Gastrocnemius medialis (tissue), 4 donors: ENCODE results near the gene ZNF516. TPM values are rescaled to one million over a fixed set of nuclear protein-coding genes. Genes with fewer than 3 reads are reported as not detected.

Experiments
- ATAC-seq, 2 donors: fragments of 150-250 bp; one replicate each; pipeline ENCODE4 v1.9.1; 2016
- DNase-seq, 2 donors: peaks; one replicate each; pipeline ENCODE4 v3.0.0-alpha.2; 2019
- H3K27ac ChIP-seq, 4 donors: fragments of 200-600 bp; sonication (generic); 1 replicate in 1 of 4; 2 replicates in 3 of 4; pipeline ENCODE4 v1.5.1; 2016 to 2018; ENCODE audit warnings: mild to moderate bottlenecking in 2 of 4, moderate library complexity in 1 of 4
- H3K27me3 ChIP-seq, 3 donors: fragments of 200-600 bp; sonication (generic) in 2 of 3; 1 replicate in 1 of 3; 2 replicates in 2 of 3; pipeline versions ENCODE4 v1.5.1 to v1.6.0; 2016 to 2019; ENCODE audit warnings: mild to moderate bottlenecking in 1 of 3, moderate library complexity in 1 of 3
- H3K36me3 ChIP-seq, 2 donors: fragments of 200-600 bp; sonication (generic) in 1 of 2; one replicate each; pipeline ENCODE4 v1.5.1; 2017 to 2018
- H3K4me1 ChIP-seq, 2 donors: fragments of 200-600 bp; sonication (generic) in 1 of 2; one replicate each; pipeline ENCODE4 v1.5.1; 2016 to 2017; ENCODE audit warnings: mild to moderate bottlenecking in 2 of 2
- H3K4me3 ChIP-seq, 4 donors: fragments of 200-600 bp; sonication (generic) in 3 of 4; 1 replicate in 1 of 4; 2 replicates in 3 of 4; pipeline ENCODE4 v1.5.1; 2016 to 2019; ENCODE audit warnings: mild to moderate bottlenecking in 2 of 4
- H3K9me3 ChIP-seq, 3 donors: fragments of 200-600 bp; sonication (generic) in 2 of 3; 1 replicate in 1 of 3; 2 replicates in 2 of 3; pipeline ENCODE4 v1.5.1; 2016 to 2019
- POLR2A ChIP-seq, 2 donors: fragments of 450-650 bp; IDR thresholded peaks; one replicate each; pipeline ENCODE4 v1.6.1; 2017; ENCODE audit warnings: antibody characterized with exemption in 2 of 2, mild to moderate bottlenecking in 2 of 2, moderate library complexity in 2 of 2
- in situ Hi-C, 4 donors: fragments of 200-750 bp; cut with MboI; loops; one replicate each; pipeline versions ENCODE4 v1.15.0 to v1.8.0; 2017; ENCODE audit warnings: low sequenced_read_pairs in 4 of 4
- intact Hi-C: fragments of 100-400 bp; cut with DNase I; formaldehyde crosslinking; loops from one replicate; pipeline ENCODE4 v1.15.1; 2023; ENCODE audit warnings: low total_unique reads
- total RNA-seq, 4 donors: library from RNA; depleted of rRNA; stranded (reverse); fragments of >200 nt; gene quantifications; one replicate each; pipeline versions ENCODE4 v1.1.0 to v1.2.3, GENCODE V29; 2016
- TF ChIP-seq, protein P1 (sequence below), 5 experiments: fragments of 450-650 bp in 3 of 5; fragments of 200-600 bp in 2 of 5; sonication (generic) in 2 of 5; IDR thresholded peaks in 4 of 5; conservative IDR thresholded peaks in 1 of 5; 1 replicate in 4 of 5; 2 replicates in 1 of 5; pipeline ENCODE4 v1.5.1; 2016 to 2019; ENCODE audit warnings: antibody characterized with exemption in 5 of 5, mild to moderate bottlenecking in 3 of 5, moderate library complexity in 3 of 5

Gene ZNF516
- total RNA-seq, 4 donors from 2014 or later = 8.4 to 19.3 (median 12.4) TPM

DNA sequence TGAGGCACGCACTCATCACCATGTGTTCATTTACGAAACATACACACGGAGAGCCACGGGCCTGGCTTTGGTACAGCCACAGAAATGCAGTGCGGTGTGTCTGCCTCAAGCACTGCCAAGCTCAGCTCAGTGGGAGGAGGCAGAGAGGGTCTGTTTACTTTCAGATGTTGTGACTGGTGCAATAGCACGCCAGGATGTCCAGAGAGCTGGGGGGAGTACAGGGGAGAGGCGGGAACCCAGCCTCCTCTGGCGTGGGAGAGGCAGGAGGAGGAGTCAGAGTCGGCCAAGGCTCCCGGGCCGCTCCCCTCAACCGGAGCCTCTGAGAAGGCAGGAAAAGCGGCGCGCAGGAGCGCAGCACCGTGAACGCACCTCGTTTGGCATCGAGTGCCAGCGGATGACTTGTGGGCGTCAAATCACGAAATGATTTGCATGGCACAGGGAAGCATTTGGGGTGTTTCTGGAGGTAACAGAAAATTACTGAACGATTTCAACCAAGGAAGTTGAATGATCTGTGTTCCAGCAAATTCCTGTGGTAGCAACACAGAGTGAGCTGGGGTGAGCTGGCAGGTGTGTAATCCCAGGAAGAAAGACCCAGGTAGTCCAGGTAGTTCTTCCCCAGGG, 143.0 kb downstream of the ZNF516 start:
- peak; percentile 51 to 55 for ATAC-seq
- no peaks in the 10 kb centered on the region for H3K9me3 ChIP-seq
- intact Hi-C loops = no loop called here
- in situ Hi-C loops = loop anchor here in 1 of 4 donors (10.0 kb wide), 1 partner anchor 867 kb away; no protein-coding TSS in a partner anchor
- H3K27ac ChIP-seq = no peak overlapping the region
- H3K4me3 ChIP-seq = no peak overlapping the region
- peak; percentile 39 to 63 for DNase-seq
- TF ChIP-seq POLR2A (IDR thresholded peaks at IDR 0.05) = no peak
- TF ChIP-seq, protein P1, sequence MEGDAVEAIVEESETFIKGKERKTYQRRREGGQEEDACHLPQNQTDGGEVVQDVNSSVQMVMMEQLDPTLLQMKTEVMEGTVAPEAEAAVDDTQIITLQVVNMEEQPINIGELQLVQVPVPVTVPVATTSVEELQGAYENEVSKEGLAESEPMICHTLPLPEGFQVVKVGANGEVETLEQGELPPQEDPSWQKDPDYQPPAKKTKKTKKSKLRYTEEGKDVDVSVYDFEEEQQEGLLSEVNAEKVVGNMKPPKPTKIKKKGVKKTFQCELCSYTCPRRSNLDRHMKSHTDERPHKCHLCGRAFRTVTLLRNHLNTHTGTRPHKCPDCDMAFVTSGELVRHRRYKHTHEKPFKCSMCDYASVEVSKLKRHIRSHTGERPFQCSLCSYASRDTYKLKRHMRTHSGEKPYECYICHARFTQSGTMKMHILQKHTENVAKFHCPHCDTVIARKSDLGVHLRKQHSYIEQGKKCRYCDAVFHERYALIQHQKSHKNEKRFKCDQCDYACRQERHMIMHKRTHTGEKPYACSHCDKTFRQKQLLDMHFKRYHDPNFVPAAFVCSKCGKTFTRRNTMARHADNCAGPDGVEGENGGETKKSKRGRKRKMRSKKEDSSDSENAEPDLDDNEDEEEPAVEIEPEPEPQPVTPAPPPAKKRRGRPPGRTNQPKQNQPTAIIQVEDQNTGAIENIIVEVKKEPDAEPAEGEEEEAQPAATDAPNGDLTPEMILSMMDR (IDR thresholded peaks at IDR 0.05 in 4 of 5, conservative IDR thresholded peaks at IDR 0.05 in 1 of 5) = no peak
- no peaks in the 10 kb centered on the region for H3K27me3 ChIP-seq
- peaks cover 4 to 5% of the 10 kb centered on the region in 2 donors for H3K4me1 ChIP-seq
- H3K36me3 ChIP-seq = peaks cover 0 to 8% of the 10 kb centered on the region in 2 donors

DNA sequence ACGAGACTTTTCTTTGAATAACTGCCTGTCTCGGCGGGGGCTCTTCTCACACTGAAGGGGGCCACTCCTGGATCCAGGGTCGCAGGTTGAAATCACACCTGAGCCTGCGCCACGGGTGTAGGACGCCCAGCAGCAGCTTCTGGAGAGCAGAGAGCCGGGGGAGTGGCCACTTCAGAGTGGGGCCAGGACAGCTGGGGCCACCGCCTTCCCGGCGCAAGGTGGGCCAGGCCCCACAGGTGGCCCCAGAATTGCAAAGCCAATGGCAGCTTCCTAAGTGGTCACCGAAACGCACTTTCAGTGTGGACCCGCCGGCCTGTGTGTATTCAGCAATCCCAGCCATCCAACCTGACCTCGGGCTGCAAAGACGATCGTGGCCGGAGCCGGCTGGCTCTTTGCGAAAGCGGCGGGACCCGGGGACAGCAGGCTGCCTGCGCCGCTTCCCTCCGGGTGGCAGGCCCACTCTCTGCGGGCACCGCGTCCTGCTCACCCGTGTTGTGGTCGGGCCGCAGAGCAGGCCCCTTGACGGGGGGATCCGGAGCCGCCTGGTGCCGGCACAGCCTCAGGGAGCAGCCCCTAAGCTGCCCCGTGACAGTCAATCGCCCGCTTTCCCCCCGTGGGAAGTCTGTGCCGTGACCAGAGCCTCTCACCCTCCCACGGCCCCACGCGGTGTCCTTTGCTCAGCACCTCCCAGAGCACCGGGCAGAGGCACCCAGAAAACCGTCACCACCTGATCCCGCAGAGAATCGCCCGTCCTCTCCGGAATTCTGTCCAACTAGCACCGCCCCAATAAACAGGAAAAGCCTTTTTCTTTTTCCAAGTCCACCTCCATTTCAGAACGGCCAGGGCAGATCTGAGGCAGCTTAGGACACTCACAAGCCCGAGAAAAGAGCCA, 144.7 kb downstream of the ZNF516 start:
- H3K27ac ChIP-seq = no peak overlapping the region
- in situ Hi-C loops = loop anchor here in 1 of 4 donors (10.0 kb wide), 1 partner anchor 866 kb away; no protein-coding TSS in a partner anchor

DNA sequence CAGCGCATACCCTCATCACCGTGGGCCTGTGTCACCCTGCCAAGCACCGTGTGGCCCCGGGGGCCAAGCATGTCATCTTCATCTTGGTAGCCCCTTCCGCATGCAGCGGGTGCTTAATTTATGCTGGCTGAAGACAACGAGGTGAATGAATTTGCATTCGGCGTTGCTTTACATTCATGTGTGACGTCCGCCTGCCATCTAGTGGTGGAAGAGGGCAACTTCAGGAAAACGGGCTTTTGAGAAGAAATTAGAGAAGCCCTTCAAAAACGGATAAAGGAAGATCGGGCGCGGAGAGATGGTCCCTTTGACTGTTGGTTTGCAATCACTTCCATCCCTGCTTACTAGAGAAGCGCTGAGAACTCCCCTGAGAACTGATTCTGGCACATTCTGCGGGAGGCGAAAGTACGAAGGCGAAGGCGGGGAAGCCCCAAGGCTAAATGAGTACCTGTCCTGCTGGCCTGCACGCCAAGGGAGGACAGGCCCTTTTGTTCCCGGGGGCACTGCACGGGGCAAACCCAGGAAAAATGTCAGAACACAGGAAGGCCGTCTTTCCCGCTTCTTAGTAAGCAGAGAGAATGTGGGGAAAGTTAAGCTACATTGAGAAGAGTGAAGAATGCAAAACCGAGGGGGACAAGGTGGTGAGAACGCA, 145.9 kb downstream of the ZNF516 start:
- TF ChIP-seq, protein P1 (IDR thresholded peaks at IDR 0.05 in 4 of 5, conservative IDR thresholded peaks at IDR 0.05 in 1 of 5) = peak; percentile 56 to 87 (median 82)
- no peak for TF ChIP-seq POLR2A (IDR thresholded peaks at IDR 0.05)
- Histone ChIP-seq H3K9me3 (no peaks in the 10 kb centered on the region), H3K4me1 (peaks cover 4 to 5% of the 10 kb centered on the region in 2 donors), H3K36me3 (no peaks in the 10 kb centered on the region), H3K4me3 (peak overlapping the region in 2 of 4 donors; percentile 9 to 14), H3K27ac (no peak overlapping the region), H3K27me3 (no peaks in the 10 kb centered on the region)
- DNase-seq (peak; percentile 17 to 43), ATAC-seq (peak; percentile 43 to 63)
- in situ Hi-C loops = no loop called here
- intact Hi-C loops = loop anchor here (5.0 to 10.0 kb wide), 2 partner anchors 1694 to 1727 kb away; no protein-coding TSS in a partner anchor

More for the DNA sequence above, 144.7 kb downstream of the ZNF516 start:
- H3K36me3 ChIP-seq = no peaks in the 10 kb centered on the region
- no peak overlapping the region for H3K4me3 ChIP-seq
- H3K27me3 ChIP-seq = no peaks in the 10 kb centered on the region
- H3K9me3 ChIP-seq = no peaks in the 10 kb centered on the region
- peaks cover 4 to 5% of the 10 kb centered on the region in 2 donors for H3K4me1 ChIP-seq
- no peak for ATAC-seq
- intact Hi-C loops = no loop called here
- no peak for DNase-seq
- TF ChIP-seq, protein P1 (IDR thresholded peaks at IDR 0.05 in 4 of 5, conservative IDR thresholded peaks at IDR 0.05 in 1 of 5) = no peak

DNA sequence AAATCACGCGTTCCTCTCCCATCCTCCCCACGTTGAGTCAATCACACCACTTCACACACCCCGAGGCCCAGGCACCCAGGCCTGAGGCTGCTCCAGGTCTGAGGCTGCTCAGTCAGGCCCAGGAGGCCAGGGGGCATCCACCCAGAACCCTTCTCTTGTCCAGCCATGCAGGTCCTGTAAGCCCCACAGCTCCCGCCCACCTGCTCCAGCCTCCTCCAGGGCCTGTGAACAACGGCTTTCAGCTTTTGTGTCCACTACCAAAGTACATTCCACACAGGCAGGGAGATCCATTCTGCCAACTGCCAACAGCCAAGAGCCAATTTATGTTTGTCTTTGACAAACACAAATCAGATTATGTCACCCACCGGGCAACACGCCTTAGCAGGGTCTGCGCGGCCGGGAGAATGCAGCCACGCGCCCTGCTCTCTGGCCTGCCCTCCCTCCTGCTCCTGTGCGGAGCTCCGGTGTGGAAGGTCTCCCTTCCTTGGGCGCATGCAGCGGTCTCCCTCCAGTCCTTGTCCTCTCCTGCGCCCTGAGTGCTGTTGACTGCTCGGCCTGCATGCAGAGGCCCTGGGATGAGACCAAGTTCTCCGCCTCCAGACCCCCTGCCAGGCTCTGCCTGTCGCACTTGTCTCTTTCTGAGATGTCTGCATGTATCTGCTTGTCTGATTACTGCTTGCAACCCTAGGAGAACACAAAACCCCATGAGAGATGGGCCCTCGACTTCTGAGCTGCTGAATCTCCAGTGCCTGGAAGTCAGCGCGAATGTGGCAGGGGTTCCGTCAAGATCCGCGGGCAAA, 146.6 kb downstream of the ZNF516 start:
- H3K4me1 ChIP-seq = peaks cover 4 to 5% of the 10 kb centered on the region in 2 donors
- no peaks in the 10 kb centered on the region for H3K36me3 ChIP-seq
- intact Hi-C loops = loop anchor here (5.0 to 10.0 kb wide), 2 partner anchors 1694 to 1726 kb away; no protein-coding TSS in a partner anchor
- DNase-seq = no peak
- H3K27me3 ChIP-seq = no peaks in the 10 kb centered on the region
- in situ Hi-C loops = no loop called here
- H3K4me3 ChIP-seq = peak overlapping the region in 2 of 4 donors; percentile 9 to 14
- peak in 1 of 2 donors; percentile 19 for ATAC-seq
- H3K9me3 ChIP-seq = no peaks in the 10 kb centered on the region
- H3K27ac ChIP-seq = no peak overlapping the region
- TF ChIP-seq POLR2A (IDR thresholded peaks at IDR 0.05) = no peak
- TF ChIP-seq, protein P1 (IDR thresholded peaks at IDR 0.05 in 4 of 5, conservative IDR thresholded peaks at IDR 0.05 in 1 of 5) = no peak
